Stimulated activated naive CD8-positive, alpha-beta T cell treated with anti-CD3 and anti-CD28 coated beads, Interleukin-15, amount 100 ng/mL, for 72 hours (primary cell): ENCODE measurements around the gene ADAMTS3.
A peak's percentile ranks its signal among the peaks of the same experiment; 100 is the strongest.
"Not testable (repeated sequence)": the region's sequence is repeated elsewhere in the genome, so short reads cannot be mapped to it uniquely, and the experiment has no call there.

Experiments used
- ATAC-seq: fragments of 150-1000 bp; cut with Tn5 transposase; 2 replicates; pipeline ENCODE4 v1.10.0; 2021; ENCODE audit warnings: mild to moderate bottlenecking, moderate library complexity
- DNase-seq, 2 donors: peaks; one replicate each; pipeline ENCODE4 v3.0.0; 2021 to 2022
- H3K27ac Mint-ChIP-seq, 2 donors: one replicate each; pipeline ENCODE4 v1.8.0; 2022; ENCODE audit warnings: mild to moderate bottlenecking in 2 of 2, mixed read lengths in 2 of 2, moderate library complexity in 2 of 2
- H3K27me3 Mint-ChIP-seq: one replicate; pipeline ENCODE4 v1.8.0; 2022; ENCODE audit warnings: mixed read lengths
- H3K4me1 Mint-ChIP-seq: one replicate; pipeline ENCODE4 v1.8.0; 2022; ENCODE audit warnings: mild to moderate bottlenecking, mixed read lengths
- H3K4me3 Mint-ChIP-seq, 2 donors: one replicate each; pipeline ENCODE4 v1.8.0; 2022; ENCODE audit warnings: mild to moderate bottlenecking in 2 of 2, mixed read lengths in 2 of 2, moderate library complexity in 1 of 2
- H3K9me3 Mint-ChIP-seq, 2 donors: one replicate each; pipeline ENCODE4 v1.8.0; 2022; ENCODE audit warnings: mixed read lengths in 2 of 2

ADAMTS3 gene

DNA sequence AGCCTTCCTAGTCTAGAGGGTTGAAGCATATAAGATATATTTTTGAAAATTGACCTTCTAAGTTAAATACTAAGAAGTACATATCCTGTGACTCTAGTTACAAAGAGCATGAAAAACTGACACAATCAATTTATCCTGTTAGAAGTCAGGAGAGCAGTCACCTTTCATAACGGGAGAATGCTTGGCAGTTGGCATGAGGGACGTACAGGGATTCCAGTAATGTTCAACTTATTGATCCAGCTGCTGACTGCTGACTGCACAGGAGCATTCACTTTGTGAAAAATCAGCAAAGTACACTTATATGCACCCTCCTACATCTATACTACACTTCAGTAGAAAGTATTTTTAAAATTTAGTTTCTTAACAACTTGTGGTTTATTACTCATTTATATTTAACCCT, 4.2 kb downstream of the ADAMTS3 start:
- no peak for ATAC-seq
- no peak overlapping the region for H3K27ac Mint-ChIP-seq
- H3K4me1 Mint-ChIP-seq = peaks cover 24% of the 10 kb centered on the region
- peaks cover 45% of the 10 kb centered on the region for H3K27me3 Mint-ChIP-seq
- no peak for DNase-seq
- no peak overlapping the region for H3K4me3 Mint-ChIP-seq
- no peaks in the 10 kb centered on the region for H3K9me3 Mint-ChIP-seq

DNA sequence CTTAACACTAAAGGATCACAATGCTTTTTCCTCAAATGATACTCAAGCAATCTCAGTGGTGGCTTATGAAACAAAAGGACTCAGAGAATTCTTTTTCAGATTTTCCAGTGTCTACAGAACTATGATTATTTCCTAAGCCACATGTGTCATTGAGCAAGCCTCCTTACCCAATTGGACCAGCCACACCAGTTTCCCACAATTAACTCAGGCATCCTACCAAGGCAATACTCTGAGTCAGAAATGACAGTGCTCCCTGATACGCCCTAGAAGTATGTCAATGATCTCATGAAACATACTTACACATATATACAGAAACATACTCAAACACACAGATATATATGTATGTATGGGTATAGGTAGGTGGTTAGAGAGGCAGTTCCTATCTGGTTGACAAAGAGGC, 4.8 kb downstream of the ADAMTS3 start:
- peaks cover 21% of the 10 kb centered on the region for H3K4me1 Mint-ChIP-seq
- no peak for DNase-seq

DNA sequence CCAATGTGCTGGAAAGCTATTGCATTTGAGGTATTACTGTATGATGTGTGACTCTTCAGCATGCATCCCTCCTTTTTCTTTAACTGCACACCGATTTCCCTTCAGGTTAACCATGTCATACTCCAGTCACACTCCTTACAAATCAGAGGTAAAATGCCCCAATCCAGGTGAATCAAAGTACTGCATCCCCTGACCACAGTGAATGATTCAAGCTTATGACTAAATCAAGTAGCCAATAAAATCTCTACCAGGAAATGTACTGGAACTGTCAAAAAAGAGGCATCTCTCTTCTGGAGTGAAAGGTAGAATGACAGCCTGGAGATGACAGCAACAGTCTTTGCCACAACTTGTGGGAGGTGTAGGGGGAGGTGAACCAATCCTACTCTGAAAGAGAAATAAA, 10.4 kb downstream of the ADAMTS3 start:
- DNase-seq (no peak), ATAC-seq (no peak)
- H3K9me3 Mint-ChIP-seq = peaks cover 0 to 7% of the 10 kb centered on the region in 2 donors
- no peak overlapping the region for H3K27ac Mint-ChIP-seq
- peaks cover 16% of the 10 kb centered on the region for H3K27me3 Mint-ChIP-seq
- no peaks in the 10 kb centered on the region for H3K4me1 Mint-ChIP-seq
- no peak overlapping the region for H3K4me3 Mint-ChIP-seq

More for the DNA sequence above, 4.8 kb downstream of the ADAMTS3 start:
- ATAC-seq = no peak
- Mint-ChIP-seq H3K4me3 (no peak overlapping the region), H3K27me3 (peaks cover 39% of the 10 kb centered on the region), H3K27ac (no peak overlapping the region), H3K9me3 (no peaks in the 10 kb centered on the region)

DNA sequence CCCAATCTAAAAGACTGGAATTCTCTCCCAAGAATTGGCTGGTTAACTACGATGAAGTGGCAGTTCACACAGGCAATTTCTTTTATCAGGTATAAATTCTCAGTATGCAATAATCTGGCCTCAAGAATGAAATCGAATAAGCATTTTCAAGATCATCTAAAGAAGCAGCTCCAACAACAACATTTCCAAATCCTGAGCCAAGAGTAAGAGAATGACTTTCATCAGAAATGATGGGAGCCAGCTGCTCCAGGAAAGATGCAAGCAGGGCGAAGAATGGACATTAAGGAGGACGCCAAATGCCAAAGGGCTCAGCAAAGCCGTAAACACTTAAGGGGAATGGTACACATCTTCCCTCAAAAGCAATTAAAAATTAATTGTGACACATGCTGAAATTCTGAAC, 12.0 kb downstream of the ADAMTS3 start:
- no peak for DNase-seq
- Mint-ChIP-seq H3K27ac (no peak overlapping the region), H3K4me1 (no peaks in the 10 kb centered on the region), H3K9me3 (peaks cover 0 to 7% of the 10 kb centered on the region in 2 donors), H3K4me3 (no peak overlapping the region), H3K27me3 (peaks cover 10% of the 10 kb centered on the region)
- no peak for ATAC-seq

DNA sequence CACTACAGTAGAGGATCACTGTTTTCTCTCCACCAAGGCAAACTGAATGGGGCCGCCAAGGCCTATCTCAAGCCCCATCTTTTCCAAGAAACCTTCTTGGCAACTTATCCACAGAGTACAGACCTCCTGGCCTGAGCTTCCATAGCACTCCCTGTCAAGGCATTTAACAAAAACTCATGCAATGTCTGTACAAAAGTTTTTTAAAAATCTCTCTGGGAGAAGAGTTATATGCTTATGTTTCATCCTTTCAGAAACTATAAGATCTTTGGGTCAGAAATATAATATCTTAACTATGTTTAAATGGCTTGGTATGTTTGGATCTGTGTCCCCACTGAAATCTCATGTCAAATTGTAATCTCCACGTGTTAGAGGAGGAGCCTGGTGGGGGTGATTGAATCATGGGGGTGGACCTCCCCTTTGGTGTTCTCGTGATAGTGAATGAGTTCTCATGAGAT, 13.6 kb downstream of the ADAMTS3 start:
- H3K4me3 Mint-ChIP-seq = no peak overlapping the region
- H3K27me3 Mint-ChIP-seq = peaks cover 10% of the 10 kb centered on the region
- ATAC-seq = no peak
- peaks cover 0 to 7% of the 10 kb centered on the region in 2 donors for H3K9me3 Mint-ChIP-seq
- no peak for DNase-seq
- H3K27ac Mint-ChIP-seq = no peak overlapping the region
- no peaks in the 10 kb centered on the region for H3K4me1 Mint-ChIP-seq

DNA sequence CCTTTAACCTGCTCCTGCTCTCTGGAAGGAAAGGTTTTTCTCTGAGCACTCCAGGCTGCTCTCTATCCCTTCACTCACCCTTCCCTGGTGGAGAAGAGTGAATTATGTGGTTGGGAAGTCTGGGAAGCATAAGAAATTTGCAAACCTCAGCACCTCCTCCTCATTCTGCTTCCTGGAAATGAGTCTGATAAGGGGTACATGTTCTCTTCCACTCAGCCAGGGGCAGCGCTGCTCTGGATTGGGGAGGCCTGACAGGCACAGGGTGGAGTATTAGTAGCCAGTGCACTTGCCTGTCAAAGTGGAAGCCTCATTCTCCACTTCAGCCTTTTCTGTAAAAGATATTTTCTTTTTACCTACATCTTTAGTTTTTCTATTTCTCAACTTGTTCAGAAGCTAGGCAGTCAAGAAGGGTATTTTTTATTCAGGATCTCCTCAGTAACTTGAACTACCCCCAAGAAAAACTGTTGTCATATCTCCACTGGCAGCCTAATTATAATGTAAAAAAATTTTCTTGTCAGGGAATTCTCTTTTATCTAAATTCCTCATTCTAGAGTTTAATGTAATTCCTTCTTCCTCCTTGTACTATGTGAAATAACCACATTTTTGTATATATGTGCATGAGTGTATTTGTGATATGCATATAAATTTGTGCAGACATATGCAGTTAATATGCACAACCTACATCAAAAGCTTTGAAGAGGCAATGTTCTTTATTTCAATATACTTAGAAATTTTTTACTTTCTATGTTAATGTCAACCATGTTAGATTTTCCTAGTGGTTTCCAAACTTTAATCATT, 15.3 kb downstream of the ADAMTS3 start:
- H3K27me3 Mint-ChIP-seq = peaks cover 7% of the 10 kb centered on the region
- H3K9me3 Mint-ChIP-seq = peaks cover 0 to 7% of the 10 kb centered on the region in 2 donors
- no peak overlapping the region for H3K4me3 Mint-ChIP-seq
- H3K4me1 Mint-ChIP-seq = no peaks in the 10 kb centered on the region
- no peak overlapping the region for H3K27ac Mint-ChIP-seq
- ATAC-seq (no peak), DNase-seq (no peak)

DNA sequence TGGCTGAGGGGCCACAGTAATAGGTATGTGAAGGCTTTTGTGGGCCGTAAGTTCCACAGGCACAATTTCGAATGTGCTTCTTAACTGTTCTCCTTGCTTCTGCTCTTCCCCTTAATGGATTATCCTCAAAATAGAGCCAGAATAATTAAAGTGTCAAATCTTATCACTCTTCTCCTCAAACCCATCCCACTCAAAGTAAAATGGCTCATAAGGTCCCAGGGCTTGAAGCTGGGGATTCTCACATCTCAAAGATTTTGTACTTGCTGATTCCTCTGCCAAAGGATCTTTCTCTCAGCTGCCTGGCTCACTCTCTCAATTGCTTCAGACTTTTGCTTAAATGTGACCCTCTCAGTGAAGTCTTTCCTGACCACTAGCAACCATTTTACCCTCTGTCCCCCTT, 16.6 kb downstream of the ADAMTS3 start:
- no peak overlapping the region for H3K27ac Mint-ChIP-seq
- H3K9me3 Mint-ChIP-seq = peaks cover 0 to 7% of the 10 kb centered on the region in 2 donors
- ATAC-seq = no peak
- no peaks in the 10 kb centered on the region for H3K4me1 Mint-ChIP-seq
- H3K4me3 Mint-ChIP-seq = no peak overlapping the region
- no peak for DNase-seq
- no peaks in the 10 kb centered on the region for H3K27me3 Mint-ChIP-seq

DNA sequence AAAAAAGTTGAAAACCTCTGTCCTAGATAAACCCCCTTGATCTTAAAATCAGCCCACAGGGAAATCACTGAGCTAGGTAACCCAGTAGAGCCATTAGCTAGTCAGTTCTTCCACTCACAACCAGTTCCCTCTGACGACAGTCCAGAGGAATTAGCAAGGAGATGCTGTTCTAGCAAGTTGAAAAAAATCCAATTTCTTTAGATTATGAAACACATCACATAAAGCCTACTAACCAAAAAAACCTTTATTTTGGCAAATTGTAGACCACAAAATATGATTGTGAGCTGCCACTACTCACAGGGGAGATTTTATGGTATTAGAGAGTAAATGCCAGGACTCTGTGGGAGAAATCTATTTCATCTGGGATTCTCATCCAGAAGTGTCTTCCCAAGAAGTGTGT, 22.6 kb downstream of the ADAMTS3 start:
- no peaks in the 10 kb centered on the region for H3K9me3 Mint-ChIP-seq
- ATAC-seq = no peak
- H3K27me3 Mint-ChIP-seq = no peaks in the 10 kb centered on the region
- DNase-seq = no peak
- H3K27ac Mint-ChIP-seq = no peak overlapping the region
- no peak overlapping the region for H3K4me3 Mint-ChIP-seq
- H3K4me1 Mint-ChIP-seq = no peaks in the 10 kb centered on the region

DNA sequence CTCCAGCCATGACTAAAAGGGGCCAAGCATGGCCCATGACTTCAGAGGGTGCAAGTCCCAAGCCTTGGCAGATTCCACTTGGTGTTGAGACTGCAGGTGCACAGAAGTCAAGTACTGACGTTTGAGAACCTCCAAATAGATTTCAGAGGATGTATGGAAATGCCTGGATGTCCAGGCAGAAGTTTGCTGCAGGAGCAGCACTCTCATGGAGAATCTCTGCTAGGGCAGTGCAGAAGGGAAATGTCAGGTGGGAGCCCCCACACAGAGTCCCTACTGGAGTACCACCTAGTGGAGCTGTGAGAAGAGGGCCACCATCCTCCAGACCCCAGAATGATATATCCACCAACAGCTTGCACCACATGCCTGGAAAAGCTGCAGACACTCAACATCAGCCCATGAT, 28.3 kb downstream of the ADAMTS3 start:
- not testable (repeated sequence) for H3K27me3 Mint-ChIP-seq, H3K4me1 Mint-ChIP-seq, ATAC-seq, H3K27ac Mint-ChIP-seq, H3K4me3 Mint-ChIP-seq, DNase-seq
- H3K9me3 Mint-ChIP-seq = peaks cover 7 to 22% of the 10 kb centered on the region in 2 donors

DNA sequence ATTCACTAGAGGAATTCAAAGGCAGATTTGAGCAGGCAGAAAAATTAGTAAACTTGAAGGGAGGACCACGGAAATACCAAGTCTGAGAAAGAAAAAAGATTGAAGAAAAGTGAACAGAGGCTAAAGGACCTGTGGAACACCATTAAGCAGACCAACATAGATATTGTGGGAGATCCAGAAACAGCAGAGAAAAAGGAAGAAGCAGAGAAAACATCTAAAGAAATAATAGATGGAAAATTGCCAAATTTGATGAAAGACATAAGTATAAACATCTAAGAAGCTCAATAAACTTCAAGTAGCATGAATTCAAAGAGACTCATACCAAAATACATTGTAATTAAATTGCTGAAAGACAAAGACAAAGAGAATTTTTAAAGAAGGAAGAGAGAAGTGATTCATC, 31.0 kb downstream of the ADAMTS3 start:
- Mint-ChIP-seq H3K27me3 (no peaks in the 10 kb centered on the region), H3K4me3 (no peak overlapping the region), H3K4me1 (no peaks in the 10 kb centered on the region), H3K9me3 (peaks cover 14 to 22% of the 10 kb centered on the region in 2 donors), H3K27ac (no peak overlapping the region)
- no peak for DNase-seq
- ATAC-seq = no peak

DNA sequence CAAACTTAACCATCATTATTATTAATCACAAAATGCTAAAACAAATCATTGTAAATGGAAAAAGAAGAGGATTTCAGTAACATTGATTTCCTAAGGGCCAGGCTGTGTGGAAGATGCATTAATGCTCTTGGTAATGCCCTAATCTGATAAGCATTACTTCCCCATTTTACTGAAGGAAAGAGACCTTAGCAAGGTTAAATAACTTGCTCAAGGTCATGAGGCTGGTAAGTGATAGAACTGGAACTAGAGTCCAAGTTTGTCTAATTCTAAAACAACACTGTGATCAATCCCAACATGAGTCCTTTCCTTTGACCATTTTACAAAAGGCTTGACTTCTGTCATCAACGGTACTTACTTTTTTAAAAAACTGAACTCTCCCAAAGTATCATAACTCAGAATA, 32.6 kb downstream of the ADAMTS3 start:
- no peak overlapping the region for H3K27ac Mint-ChIP-seq
- H3K27me3 Mint-ChIP-seq = no peaks in the 10 kb centered on the region
- H3K4me3 Mint-ChIP-seq = no peak overlapping the region
- no peak for ATAC-seq
- H3K4me1 Mint-ChIP-seq = no peaks in the 10 kb centered on the region
- peaks cover 14 to 22% of the 10 kb centered on the region in 2 donors for H3K9me3 Mint-ChIP-seq
- DNase-seq = no peak

DNA sequence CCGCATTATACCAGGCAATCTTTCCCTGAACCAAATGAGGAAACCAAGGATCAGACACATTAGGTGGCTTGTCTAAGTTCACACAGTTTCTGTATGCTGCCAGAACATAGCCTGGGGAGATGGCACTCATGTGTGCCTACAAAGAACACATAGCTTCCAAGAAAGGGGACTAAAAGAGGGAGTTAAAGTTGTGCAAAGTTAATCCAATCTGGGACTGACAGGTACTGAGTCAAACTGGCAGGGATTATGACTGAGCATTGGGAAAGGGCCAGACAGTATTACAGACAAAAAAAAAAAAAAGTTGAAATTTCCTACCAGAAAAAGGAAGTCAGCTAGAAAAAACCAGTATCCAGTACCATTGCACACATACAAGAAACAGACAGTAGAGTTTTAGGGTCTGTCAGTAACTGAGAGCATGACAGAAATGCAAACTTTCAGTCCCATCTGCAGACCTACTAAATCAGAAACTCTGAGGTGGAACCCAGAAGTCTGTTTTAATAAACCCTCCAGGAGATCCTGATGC, 37.2 kb downstream of the ADAMTS3 start:
- Mint-ChIP-seq H3K27ac (no peak overlapping the region), H3K4me1 (no peaks in the 10 kb centered on the region), H3K27me3 (no peaks in the 10 kb centered on the region), H3K9me3 (peaks cover 0 to 10% of the 10 kb centered on the region in 2 donors), H3K4me3 (no peak overlapping the region)
- ATAC-seq = peak; percentile 43
- DNase-seq = no peak

DNA sequence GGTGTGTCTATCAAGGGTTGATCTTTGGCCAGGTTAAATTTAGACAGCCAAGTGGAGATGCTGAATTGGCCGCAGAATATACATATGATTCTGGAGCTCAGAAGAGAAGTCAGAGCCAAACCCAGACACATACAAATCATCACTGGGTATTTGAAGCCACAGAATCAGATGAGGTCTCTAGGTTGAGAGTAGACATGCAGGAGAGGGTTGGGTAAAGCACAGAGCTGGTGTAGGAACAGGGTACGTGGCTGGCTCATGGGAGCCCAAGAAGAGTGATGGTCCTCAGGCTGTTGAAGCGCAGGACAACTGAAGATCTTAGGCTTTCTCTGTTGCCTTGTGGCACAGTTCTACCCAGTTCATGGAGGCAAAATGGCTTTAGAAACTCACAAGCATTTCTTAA, 37.7 kb downstream of the ADAMTS3 start:
- peak; percentile 83 for ATAC-seq
- no peak for DNase-seq
- H3K27ac Mint-ChIP-seq = no peak overlapping the region

DNA sequence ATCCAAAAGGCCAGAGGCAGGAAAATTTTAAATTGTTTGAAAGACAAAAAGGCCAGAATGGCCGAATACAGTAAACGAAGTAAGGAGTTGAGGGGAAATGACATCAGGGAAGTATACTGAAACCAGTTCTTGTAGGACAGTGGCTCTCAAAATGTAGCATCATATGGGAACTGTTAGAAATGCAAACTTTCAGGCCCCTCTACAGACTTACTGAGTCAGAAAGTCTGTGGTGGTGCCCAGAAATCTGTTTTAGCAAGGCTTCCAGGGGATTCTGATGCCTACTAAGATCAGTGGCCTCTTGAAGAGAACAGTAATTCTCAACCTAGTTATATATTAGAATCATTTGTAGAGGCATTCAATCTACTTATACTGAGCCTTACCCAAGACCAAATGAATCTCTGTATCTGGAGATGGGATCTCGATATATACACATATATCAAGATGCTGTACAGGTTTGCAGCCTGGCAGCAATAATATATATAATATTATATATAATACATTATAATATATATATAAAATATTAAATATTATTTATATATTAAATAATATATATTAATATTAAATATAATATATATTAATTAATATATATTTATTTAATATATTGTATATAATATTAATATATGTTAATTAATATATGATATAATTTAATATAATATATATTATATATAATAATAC, 39.7 kb downstream of the ADAMTS3 start:
- Mint-ChIP-seq H3K27ac (no peak overlapping the region), H3K9me3 (no peaks in the 10 kb centered on the region), H3K27me3 (no peaks in the 10 kb centered on the region), H3K4me1 (no peaks in the 10 kb centered on the region), H3K4me3 (no peak overlapping the region)
- ATAC-seq = peak; percentile 61
- DNase-seq = no peak

More for the DNA sequence above, 37.7 kb downstream of the ADAMTS3 start:
- Mint-ChIP-seq H3K9me3 (peaks cover 0 to 10% of the 10 kb centered on the region in 2 donors), H3K4me3 (no peak overlapping the region), H3K4me1 (no peaks in the 10 kb centered on the region), H3K27me3 (no peaks in the 10 kb centered on the region)

DNA sequence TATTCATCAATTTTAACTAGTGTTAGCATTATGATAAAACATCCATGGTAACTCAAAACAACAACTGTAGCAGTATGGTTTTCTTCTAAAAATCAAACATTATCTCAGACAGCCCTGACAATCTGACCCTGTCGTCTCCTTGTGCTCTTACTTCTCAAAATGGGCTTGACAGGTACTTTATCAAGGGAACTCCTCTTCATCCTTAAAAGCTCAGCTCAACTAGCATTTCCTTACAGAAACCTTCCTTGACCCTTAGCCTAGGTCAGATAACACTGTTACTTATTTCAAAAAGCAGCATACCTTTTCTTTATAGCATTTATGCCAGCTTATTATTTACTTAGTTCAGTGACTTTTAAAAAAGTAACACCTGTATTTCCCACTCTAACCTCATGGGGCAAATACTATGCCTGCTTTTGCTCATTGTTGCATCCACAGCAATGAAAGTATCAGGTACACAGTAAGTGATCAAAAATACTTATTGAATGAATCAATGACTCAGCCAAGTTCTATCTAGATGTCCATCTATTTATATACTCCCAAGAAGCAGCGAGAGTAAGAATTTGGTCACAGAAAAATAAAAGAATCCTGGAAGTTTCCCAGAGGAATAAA, 41.9 kb downstream of the ADAMTS3 start:
- Mint-ChIP-seq H3K27me3 (no peaks in the 10 kb centered on the region), H3K27ac (no peak overlapping the region), H3K4me3 (no peak overlapping the region), H3K9me3 (peaks cover 0 to 3% of the 10 kb centered on the region in 2 donors), H3K4me1 (no peaks in the 10 kb centered on the region)
- DNase-seq (no peak), ATAC-seq (no peak)

DNA sequence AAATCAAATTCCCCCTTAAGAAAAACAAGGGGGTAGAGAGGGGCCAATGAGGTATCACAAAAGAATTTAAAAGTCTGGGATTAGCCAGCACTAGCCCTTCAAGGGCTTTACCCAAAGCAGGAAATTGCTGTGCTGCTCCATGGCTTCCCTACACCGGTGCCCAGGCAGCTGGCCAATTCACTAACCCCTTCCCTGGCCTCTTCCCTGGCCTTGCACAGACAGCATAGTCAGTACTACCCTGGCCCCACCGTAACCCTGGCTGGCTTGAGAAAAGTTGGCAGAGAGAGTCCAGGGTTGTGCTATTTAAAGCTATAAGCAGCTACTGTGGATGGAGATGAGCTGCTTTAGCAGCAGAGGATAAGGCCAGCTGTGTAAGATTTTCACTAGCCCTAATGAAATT, 43.1 kb downstream of the ADAMTS3 start:
- no peak for DNase-seq

More for the DNA sequence above, 43.1 kb downstream of the ADAMTS3 start:
- Mint-ChIP-seq H3K4me1 (no peaks in the 10 kb centered on the region), H3K27ac (no peak overlapping the region), H3K27me3 (no peaks in the 10 kb centered on the region), H3K4me3 (no peak overlapping the region), H3K9me3 (peaks cover 0 to 5% of the 10 kb centered on the region in 2 donors)
- no peak for ATAC-seq
